Measurements from ENCODE around the gene PDE4D.
A peak's percentile ranks its signal among the peaks of the same experiment; 100 is the strongest.

Gene PDE4D

GRCh38 chr5:59164041-59164830 lies 729.3 kb downstream of the PDE4D start:
- DNase-seq (ENCODE audit: low spot score), result no peak
- no peak for TF ChIP-seq CTCF (IDR thresholded peaks at IDR 0.05; ENCODE audit: extremely low read depth, missing control alignments)

- no peak for DNase-seq (ENCODE audit: low spot score)
- TF ChIP-seq CTCF (IDR thresholded peaks at IDR 0.05; ENCODE audit: extremely low read depth, missing control alignments), result no peak
Measured at GRCh38 chr5:59161221-59162105, 732.1 kb downstream of the PDE4D start.

GRCh38 chr5:59158637-59159391 lies 734.7 kb downstream of the PDE4D start:
- no peak for DNase-seq (ENCODE audit: low spot score)
- no peak for TF ChIP-seq CTCF (IDR thresholded peaks at IDR 0.05; ENCODE audit: extremely low read depth, missing control alignments)

- no peak for TF ChIP-seq CTCF (IDR thresholded peaks at IDR 0.05; ENCODE audit: extremely low read depth, missing control alignments)
- no peak for DNase-seq (ENCODE audit: low spot score)
Measured at GRCh38 chr5:59158165-59158564, 735.4 kb downstream of the PDE4D start.

- DNase-seq (ENCODE audit: low spot score), result no peak
- no peak for TF ChIP-seq CTCF (IDR thresholded peaks at IDR 0.05; ENCODE audit: extremely low read depth, missing control alignments)
Measured at GRCh38 chr5:59157068-59157467, 736.5 kb downstream of the PDE4D start.

GRCh38 chr5:59152701-59153245 lies 740.8 kb downstream of the PDE4D start:
- no peak for TF ChIP-seq CTCF (IDR thresholded peaks at IDR 0.05; ENCODE audit: extremely low read depth, missing control alignments)
- DNase-seq (ENCODE audit: low spot score), result peak; percentile 19

Measured in GM20000 (cell line).